Thoracic aorta (tissue), 2 donors: Measurements from ENCODE around the gene NEDD9. TPM values are rescaled to one million over a fixed set of nuclear protein-coding genes. Genes with fewer than 3 reads are reported as not detected.

Source experiments
- ATAC-seq: fragments of 150-250 bp; one replicate; pipeline ENCODE4 v1.8.0; 2017; ENCODE audit warnings: low read depth; ENCODE audit not compliant: insufficient number of reproducible peaks, low FRiP score
- DNase-seq: peaks from one replicate; pipeline ENCODE4 v3.0.0-alpha.2; 2020; ENCODE audit warnings: low spot score
- H3K27ac ChIP-seq, 2 donors: fragments of 200-600 bp; sonication (generic); 1 replicate in 1 of 2; 2 replicates in 1 of 2; pipeline ENCODE4 v1.5.1; 2016; ENCODE audit warnings: mild to moderate bottlenecking in 2 of 2, moderate library complexity in 2 of 2
- H3K27me3 ChIP-seq: fragments of 200-600 bp; sonication (generic); replicated peaks from 2 replicates; pipeline ENCODE4 v1.6.0; 2016; ENCODE audit warnings: mild to moderate bottlenecking; ENCODE audit not compliant: insufficient read depth
- H3K36me3 ChIP-seq: fragments of 200-600 bp; sonication (generic); one replicate; pipeline ENCODE4 v1.5.1; 2016
- H3K4me1 ChIP-seq, 2 donors: fragments of 200-600 bp; sonication (generic); 1 replicate in 1 of 2; 2 replicates in 1 of 2; pipeline versions ENCODE4 v1.5.1 to v1.6.0; 2016; ENCODE audit warnings: low read depth in 2 of 2, mild to moderate bottlenecking in 1 of 2; ENCODE audit not compliant: control insufficient read depth in 1 of 2
- H3K4me3 ChIP-seq: fragments of 200-600 bp; sonication (generic); 2 replicates; pipeline ENCODE4 v1.5.1; 2016; ENCODE audit warnings: mild to moderate bottlenecking
- H3K9me3 ChIP-seq: fragments of 200-600 bp; sonication (generic); 2 replicates; pipeline ENCODE4 v1.5.1; 2016
- total RNA-seq, 2 donors: library from RNA; depleted of rRNA; stranded (reverse); fragments of >200 nt; gene quantifications; one replicate each; pipeline versions ENCODE4 v1.1.0 to v1.2.3, GENCODE V29; 2016
- TF ChIP-seq, protein P1 (sequence below): fragments of 200-600 bp; sonication (generic); IDR thresholded peaks from one replicate; pipeline ENCODE4 v1.5.1; 2019; ENCODE audit warnings: antibody characterized with exemption

The NEDD9 gene
- total RNA-seq, 2 donors from 2014 or later: 122 to 181 TPM

DNA sequence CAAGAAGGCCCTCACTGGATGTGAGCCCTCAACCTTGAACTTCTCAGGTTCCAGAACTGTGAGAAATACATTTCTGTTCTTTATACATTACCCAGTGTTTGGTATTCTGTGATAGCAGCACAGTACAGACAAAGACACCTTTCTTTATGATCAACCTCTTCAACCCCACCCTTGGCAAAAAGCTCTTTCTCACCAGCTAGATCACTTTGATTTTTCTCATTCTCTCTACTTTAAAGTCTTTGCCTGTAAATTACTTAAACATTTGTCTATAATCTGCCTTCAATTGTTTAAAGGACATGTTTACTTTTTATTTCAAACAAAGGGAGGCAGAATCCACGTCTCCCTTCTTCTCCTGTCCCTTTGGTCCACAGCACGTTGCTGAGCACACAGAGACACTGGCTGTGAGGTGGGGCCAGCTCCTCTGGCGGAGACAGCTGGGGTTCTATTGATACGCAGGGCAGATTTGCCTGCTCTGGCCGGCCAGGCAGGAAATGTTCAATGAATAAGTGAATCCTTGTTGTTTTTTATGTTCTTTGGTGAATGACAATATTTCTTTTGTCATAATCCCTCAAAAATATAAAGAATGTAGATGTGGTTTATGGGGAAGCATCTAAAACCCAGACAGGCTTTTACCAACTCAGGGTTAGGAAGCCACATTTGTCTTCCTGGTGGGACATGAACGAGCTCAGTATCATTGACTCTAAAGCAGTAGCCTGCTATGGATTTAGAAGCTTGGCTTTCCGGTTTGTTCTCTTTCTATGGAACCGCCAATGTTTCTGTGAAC lies 52.9 kb downstream of the NEDD9 start:
- Histone ChIP-seq H3K4me1 (no peaks in the 10 kb centered on the region), H3K4me3 (no peak overlapping the region), H3K36me3 (peaks cover 14% of the 10 kb centered on the region), H3K9me3 (no peaks in the 10 kb centered on the region), H3K27me3 (no peaks in the 10 kb centered on the region), H3K27ac (no peak overlapping the region)
- no peak for DNase-seq
- TF ChIP-seq, protein P1, sequence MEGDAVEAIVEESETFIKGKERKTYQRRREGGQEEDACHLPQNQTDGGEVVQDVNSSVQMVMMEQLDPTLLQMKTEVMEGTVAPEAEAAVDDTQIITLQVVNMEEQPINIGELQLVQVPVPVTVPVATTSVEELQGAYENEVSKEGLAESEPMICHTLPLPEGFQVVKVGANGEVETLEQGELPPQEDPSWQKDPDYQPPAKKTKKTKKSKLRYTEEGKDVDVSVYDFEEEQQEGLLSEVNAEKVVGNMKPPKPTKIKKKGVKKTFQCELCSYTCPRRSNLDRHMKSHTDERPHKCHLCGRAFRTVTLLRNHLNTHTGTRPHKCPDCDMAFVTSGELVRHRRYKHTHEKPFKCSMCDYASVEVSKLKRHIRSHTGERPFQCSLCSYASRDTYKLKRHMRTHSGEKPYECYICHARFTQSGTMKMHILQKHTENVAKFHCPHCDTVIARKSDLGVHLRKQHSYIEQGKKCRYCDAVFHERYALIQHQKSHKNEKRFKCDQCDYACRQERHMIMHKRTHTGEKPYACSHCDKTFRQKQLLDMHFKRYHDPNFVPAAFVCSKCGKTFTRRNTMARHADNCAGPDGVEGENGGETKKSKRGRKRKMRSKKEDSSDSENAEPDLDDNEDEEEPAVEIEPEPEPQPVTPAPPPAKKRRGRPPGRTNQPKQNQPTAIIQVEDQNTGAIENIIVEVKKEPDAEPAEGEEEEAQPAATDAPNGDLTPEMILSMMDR: no peak
- ATAC-seq: no peak

DNA sequence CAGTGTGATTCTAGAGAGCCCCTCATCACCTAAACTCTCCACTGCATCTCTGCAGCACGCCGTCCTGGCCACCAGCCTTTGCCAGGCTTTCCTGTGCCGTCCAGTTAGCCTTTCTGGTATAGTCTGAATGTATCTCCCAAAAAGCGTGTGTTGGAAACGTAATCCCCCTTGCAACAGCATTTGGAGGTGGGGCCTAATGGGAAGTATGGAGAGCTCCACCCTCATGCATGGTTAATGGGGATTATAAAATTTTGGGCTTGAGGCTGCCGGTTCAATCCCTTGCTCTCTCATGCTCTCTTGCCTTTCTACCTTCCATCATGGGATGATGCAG lies 53.4 kb downstream of the NEDD9 start:
- Histone ChIP-seq H3K27me3 (no peaks in the 10 kb centered on the region), H3K4me3 (no peak overlapping the region), H3K27ac (no peak overlapping the region), H3K36me3 (peaks cover 8% of the 10 kb centered on the region), H3K9me3 (no peaks in the 10 kb centered on the region), H3K4me1 (no peaks in the 10 kb centered on the region)
- ATAC-seq (no peak), DNase-seq (no peak)
- TF ChIP-seq, protein P1: no peak

GRCh38 chr6:11177271-11177670 lies 55.2 kb downstream of the NEDD9 start:
- H3K27ac ChIP-seq: no peak overlapping the region
- peaks cover 5 to 6% of the 10 kb centered on the region in 2 donors for H3K4me1 ChIP-seq
- H3K36me3 ChIP-seq: no peaks in the 10 kb centered on the region
- TF ChIP-seq, protein P1: no peak
- DNase-seq (no peak), ATAC-seq (no peak)
- no peak overlapping the region for H3K4me3 ChIP-seq
- H3K9me3 ChIP-seq: no peaks in the 10 kb centered on the region
- H3K27me3 ChIP-seq: no peaks in the 10 kb centered on the region

- H3K27ac ChIP-seq: no peak overlapping the region
- no peak for ATAC-seq
- H3K4me1 ChIP-seq: peaks cover 5 to 7% of the 10 kb centered on the region in 2 donors
- no peaks in the 10 kb centered on the region for H3K9me3 ChIP-seq
- no peak overlapping the region for H3K4me3 ChIP-seq
- TF ChIP-seq, protein P1: no peak
- no peaks in the 10 kb centered on the region for H3K27me3 ChIP-seq
- DNase-seq: no peak
- no peaks in the 10 kb centered on the region for H3K36me3 ChIP-seq
These were observed 58.2 kb downstream of the NEDD9 start for GRCh38 chr6:11174242-11174611.

- peaks cover 5 to 7% of the 10 kb centered on the region in 2 donors for H3K4me1 ChIP-seq
- H3K27ac ChIP-seq: no peak overlapping the region
- TF ChIP-seq, protein P1: peak; percentile 88
- H3K36me3 ChIP-seq: no peaks in the 10 kb centered on the region
- peak overlapping the region; percentile 31 for H3K4me3 ChIP-seq
- no peak for DNase-seq
- ATAC-seq: peak; percentile 40
- no peaks in the 10 kb centered on the region for H3K27me3 ChIP-seq
- no peaks in the 10 kb centered on the region for H3K9me3 ChIP-seq
These were observed 59.8 kb downstream of the NEDD9 start for GRCh38 chr6:11172501-11173327.
